ENCODE measurements around the gene PCSK6.

GRCh38 chr15:101264911-101265641 is 224.4 kb downstream of the PCSK6 start:
- TF ChIP-seq CTCF (IDR thresholded peaks at IDR 0.05; ENCODE audit: low read depth, low read length, poor library complexity, severe bottlenecking) (no peak), EZH2phosphoT487 (IDR thresholded peaks at IDR 0.05; ENCODE audit: borderline replicate concordance, low read length) (no peak)
